A549 (cell line): Measurements from ENCODE around the gene COL28A1. TPM values are rescaled to one million over a fixed set of nuclear protein-coding genes. Genes with fewer than 3 reads are reported as not detected.

ENCODE experiments used
- ATAC-seq, 2 experiments: fragments of 200-7000 bp in 1 of 2; fragments of >200 bp in 1 of 2; cut with Nextera tagmentation in 1 of 2; cut with Tn5 transposase in 1 of 2; 3 replicates each; pipeline versions ENCODE4 v1.8.0 to v1.9.1; 2018 to 2020; ENCODE audit warnings: mild to moderate bottlenecking in 1 of 2, moderate library complexity in 1 of 2
- CTCF ChIA-PET: fragments of 300-600 bp; sonication (Branson Sonifier 250); formaldehyde crosslinking; extraction: SDS; loops from one replicate; lab custom pipeline; 2021; ENCODE audit warnings: antibody characterized with exemption, inconsistent platforms; lab: Yijun Ruan, JAX
- POLR2A ChIA-PET: fragments of 350-600 bp; formaldehyde crosslinking; extraction: SDS; loops from one replicate; lab custom pipeline; 2021; ENCODE audit warnings: antibody characterized with exemption, inconsistent platforms; lab: Yijun Ruan, JAX
- DNase-seq, 2 experiments: peaks; one replicate each; pipeline versions ENCODE4 v3.0.0 to v3.0.0-alpha.2; 2011 to 2016; ENCODE audit warnings: low read depth in 1 of 2, low spot score in 1 of 2
- FAIRE-seq: peaks from 2 replicates; lab custom pipeline; 2011; peaks lifted over from hg19 to GRCh38; lab: Jason Lieb, UNC
- H3K27ac ChIP-seq, 2 experiments: fragments of >200 bp; sonication (Bioruptor Twin); formaldehyde crosslinking; 3 replicates each; pipeline ENCODE4 v1.5.1; 2016 to 2017
- H3K4me1 ChIP-seq: fragments of >200 bp; sonication (Bioruptor Twin); formaldehyde crosslinking; 3 replicates; pipeline ENCODE4 v1.6.1; 2016
- H3K4me2 ChIP-seq: fragments of >200 bp; sonication (Bioruptor Twin); formaldehyde crosslinking; 3 replicates; pipeline ENCODE4 v1.6.1; 2016
- H3K4me3 ChIP-seq: fragments of >200 bp; sonication (Bioruptor Twin); formaldehyde crosslinking; 3 replicates; pipeline ENCODE4 v1.5.1; 2016
- H3K9me3 ChIP-seq: fragments of >200 bp; sonication (Bioruptor Twin); formaldehyde crosslinking; 3 replicates; pipeline ENCODE4 v1.6.1; 2016
- ATOH8 ChIP-seq: fragments of 250-450 bp; sonication (Bioruptor Pico); IDR thresholded peaks from 2 replicates; pipeline ENCODE4 v1.5.0; 2020; ENCODE audit warnings: low read depth, mild to moderate bottlenecking, moderate library complexity
- BCL3 ChIP-seq: fragments of >200 bp; sonication (Bioruptor Twin); formaldehyde crosslinking; IDR thresholded peaks from 3 replicates; pipeline ENCODE4 v1.6.1; 2016
- BHLHE40 ChIP-seq: IDR thresholded peaks from 2 replicates; pipeline ENCODE4 v1.6.1; 2012; ENCODE audit warnings: low read depth, low read length, inconsistent platforms
- CHD4 ChIP-seq: fragments of 200-600 bp; sonication (generic); IDR thresholded peaks from 2 replicates; pipeline ENCODE4 v1.6.1; 2016; ENCODE audit warnings: antibody characterized with exemption, mild to moderate bottlenecking, borderline replicate concordance
- CTCF ChIP-seq: fragments of >200 bp; sonication (Bioruptor Twin); formaldehyde crosslinking; IDR thresholded peaks from 3 replicates; pipeline ENCODE4 v1.5.1; 2016
- EP300 ChIP-seq, 2 experiments: fragments of >200 bp; sonication (Bioruptor Twin); formaldehyde crosslinking; IDR thresholded peaks; 2 replicates in 1 of 2; 3 replicates in 1 of 2; pipeline ENCODE4 v1.6.1; 2016 to 2017
- ESRRA ChIP-seq: fragments of 150-350 bp; IDR thresholded peaks from 2 replicates; pipeline ENCODE4 v1.6.1; 2014; ENCODE audit warnings: mild to moderate bottlenecking, low read length, borderline replicate concordance
- FOXS1 ChIP-seq: fragments of 250-450 bp; sonication (Bioruptor Pico); IDR thresholded peaks from 2 replicates; pipeline ENCODE4 v1.5.0; 2020; ENCODE audit warnings: mild to moderate bottlenecking, moderate library complexity
- GATA3 ChIP-seq: IDR thresholded peaks from 2 replicates; pipeline ENCODE4 v1.6.1; 2012; ENCODE audit warnings: borderline replicate concordance
- HES2 ChIP-seq: fragments of >200 bp; sonication (Bioruptor Twin); formaldehyde crosslinking; IDR thresholded peaks from 2 replicates; pipeline ENCODE4 v1.6.1; 2016
- HEYL ChIP-seq: fragments of 250-450 bp; sonication (Bioruptor Pico); IDR thresholded peaks from 2 replicates; pipeline ENCODE4 v1.8.0; 2021; ENCODE audit warnings: mild to moderate bottlenecking, moderate library complexity
- JUN ChIP-seq, 2 experiments: fragments of >200 bp; sonication (Bioruptor Twin); formaldehyde crosslinking; IDR thresholded peaks; 2 replicates in 1 of 2; 3 replicates in 1 of 2; pipeline ENCODE4 v1.6.1; 2016 to 2017
- JUNB ChIP-seq: fragments of >200 bp; sonication (Bioruptor Twin); formaldehyde crosslinking; IDR thresholded peaks from 2 replicates; pipeline ENCODE4 v1.6.1; 2016
- KDM1A ChIP-seq: fragments of 200-600 bp; sonication (generic); IDR thresholded peaks from 2 replicates; pipeline ENCODE4 v1.6.1; 2016; ENCODE audit warnings: low read depth, mild to moderate bottlenecking
- MYC ChIP-seq: IDR thresholded peaks from 2 replicates; pipeline ENCODE4 v1.6.1; 2012; ENCODE audit warnings: mild to moderate bottlenecking, inconsistent platforms, low read length, improper control_type of control experiment, borderline replicate concordance
- NFE2L2 ChIP-seq: fragments of 150-350 bp; conservative IDR thresholded peaks from 2 replicates; pipeline ENCODE4 v1.6.1; 2014; ENCODE audit warnings: low read length
- NPAS2 ChIP-seq: fragments of 250-450 bp; sonication (Bioruptor Pico); IDR thresholded peaks from 2 replicates; pipeline ENCODE4 v1.8.0; 2022; ENCODE audit warnings: mild to moderate bottlenecking, moderate library complexity, borderline replicate concordance
- NR3C1 ChIP-seq: fragments of >200 bp; sonication (Bioruptor Twin); formaldehyde crosslinking; IDR thresholded peaks from 3 replicates; pipeline ENCODE4 v1.6.1; 2017
- PHF8 ChIP-seq: fragments of 200-600 bp; sonication (generic); IDR thresholded peaks from 2 replicates; pipeline ENCODE4 v1.6.1; 2016; ENCODE audit warnings: low read depth, mild to moderate bottlenecking, antibody characterized with exemption, moderate library complexity, borderline replicate concordance
- POLR2A ChIP-seq: IDR thresholded peaks from 2 replicates; pipeline ENCODE4 v1.6.1; 2012; ENCODE audit warnings: mild to moderate bottlenecking, low read length
- RAD21 ChIP-seq, 2 experiments: fragments of >200 bp in 1 of 2; sonication (Bioruptor Twin) in 1 of 2; formaldehyde crosslinking in 1 of 2; IDR thresholded peaks in 1 of 2; conservative IDR thresholded peaks in 1 of 2; 2 replicates in 1 of 2; 3 replicates in 1 of 2; pipeline ENCODE4 v1.6.1; 2012 to 2018; ENCODE audit warnings: inconsistent platforms in 1 of 2
- RARB ChIP-seq: fragments of 250-450 bp; sonication (Bioruptor Pico); IDR thresholded peaks from 2 replicates; pipeline ENCODE4 v1.8.0; 2021; ENCODE audit warnings: mild to moderate bottlenecking, moderate library complexity
- RCOR1 ChIP-seq: fragments of 150-350 bp; IDR thresholded peaks from 2 replicates; pipeline ENCODE4 v1.6.1; 2014; ENCODE audit warnings: antibody characterized with exemption, low read length, low read depth
- RFX5 ChIP-seq: fragments of 450-650 bp; IDR thresholded peaks from 2 replicates; pipeline ENCODE4 v1.7.1; 2014; ENCODE audit warnings: antibody characterized with exemption, mild to moderate bottlenecking, moderate library complexity
- RNF2 ChIP-seq: fragments of 200-600 bp; sonication (generic); IDR thresholded peaks from 2 replicates; pipeline ENCODE4 v1.6.1; 2016; ENCODE audit warnings: low read depth, mild to moderate bottlenecking, antibody characterized with exemption, moderate library complexity, borderline replicate concordance
- SMC3 ChIP-seq: fragments of >200 bp; sonication (Bioruptor Twin); formaldehyde crosslinking; IDR thresholded peaks from 3 replicates; pipeline ENCODE4 v1.6.1; 2018; ENCODE audit warnings: inconsistent platforms
- TP53 ChIP-seq: fragments of 250-450 bp; sonication (Bioruptor Pico); IDR thresholded peaks from 2 replicates; pipeline ENCODE4 v1.5.0; 2021; ENCODE audit warnings: mild to moderate bottlenecking, moderate library complexity
- ZFP36 ChIP-seq: fragments of 450-650 bp; IDR thresholded peaks from 2 replicates; pipeline ENCODE4 v1.6.1; 2014; ENCODE audit warnings: borderline replicate concordance; ENCODE audit not compliant: partially characterized antibody
- WGBS: methylation state at CpG from one replicate; pipeline ENCODE4 v1.1.6; 2017; ENCODE audit errors: missing lambda C conversion rate; 5-methylcytosine and 5-hydroxymethylcytosine counted together
- polyA plus RNA-seq, 4 experiments: library from polyadenylated mRNA; depleted of rRNA in 3 of 4; stranded (reverse); fragments of >200 nt; fragmentation: RNase III in 1 of 4; extraction: RNeasy Plus Mini Kit Qiagen cat#74134 plus additional on column Dnase treatment in 1 of 4; gene quantifications; 2 replicates in 3 of 4; 3 replicates in 1 of 4; pipeline ENCODE4 v1.2.3, GENCODE V29; 2011 to 2017
- TF ChIP-seq, protein P1 (sequence below): IDR thresholded peaks from 2 replicates; pipeline ENCODE4 v1.6.1; 2012; ENCODE audit warnings: low read depth, borderline replicate concordance
- TF ChIP-seq, protein P2 (sequence below): IDR thresholded peaks from 2 replicates; pipeline ENCODE4 v1.6.1; 2012
- TF ChIP-seq, protein P3 (sequence below): IDR thresholded peaks from 2 replicates; pipeline ENCODE4 v1.6.1; 2012

COL28A1 gene
- polyA plus RNA-seq, 2 of the 4 experiments (the other 2 are of a cell fraction) = 0.08 to 0.17 TPM

DNA sequence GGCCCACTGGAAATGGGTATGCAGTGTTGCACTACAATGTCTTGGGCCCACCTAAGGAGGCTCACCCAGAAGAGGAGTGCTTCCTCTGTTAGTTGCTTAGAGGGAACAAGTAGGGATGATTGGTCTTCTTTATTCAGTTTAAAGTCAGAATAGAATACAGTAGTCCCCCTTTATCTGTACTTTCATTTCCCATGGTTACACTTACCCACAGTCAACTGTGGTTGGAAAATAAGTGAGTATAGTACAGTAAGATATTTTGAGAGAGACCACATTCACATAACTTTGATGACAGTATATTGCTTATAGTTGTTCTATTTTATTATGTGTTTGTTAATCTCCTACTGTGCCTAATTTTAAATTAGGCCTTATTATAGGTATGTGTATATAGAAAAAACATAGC is 151.4 kb downstream of the COL28A1 start:
- no peak for ATAC-seq

GRCh38 chr7:7375538-7375937 is 160.1 kb downstream of the COL28A1 start:
- POLR2A ChIA-PET = no interaction called here

More for the DNA sequence above, 151.4 kb downstream of the COL28A1 start:
- FAIRE-seq (no peak), DNase-seq (no peak)
- POLR2A ChIA-PET = no interaction called here
- Histone ChIP-seq H3K27ac (no peak overlapping the region), H3K4me2 (no peak overlapping the region), H3K9me3 (no peaks in the 10 kb centered on the region), H3K4me3 (no peak overlapping the region), H3K4me1 (no peaks in the 10 kb centered on the region)
- CTCF ChIA-PET = no interaction called here
- TF ChIP-seq MYC (no peak), NFE2L2 (no peak), HEYL (CRISPR knock-in tag) (no peak), CHD4 (no peak), EP300 (IDR thresholded peaks at IDR 0.05) (no peak), RFX5 (no peak), RARB (CRISPR knock-in tag) (no peak), HES2 (no peak), GATA3 (no peak)
- TF ChIP-seq, protein P1, sequence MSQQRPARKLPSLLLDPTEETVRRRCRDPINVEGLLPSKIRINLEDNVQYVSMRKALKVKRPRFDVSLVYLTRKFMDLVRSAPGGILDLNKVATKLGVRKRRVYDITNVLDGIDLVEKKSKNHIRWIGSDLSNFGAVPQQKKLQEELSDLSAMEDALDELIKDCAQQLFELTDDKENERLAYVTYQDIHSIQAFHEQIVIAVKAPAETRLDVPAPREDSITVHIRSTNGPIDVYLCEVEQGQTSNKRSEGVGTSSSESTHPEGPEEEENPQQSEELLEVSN = no peak
- TF ChIP-seq, protein P2, sequence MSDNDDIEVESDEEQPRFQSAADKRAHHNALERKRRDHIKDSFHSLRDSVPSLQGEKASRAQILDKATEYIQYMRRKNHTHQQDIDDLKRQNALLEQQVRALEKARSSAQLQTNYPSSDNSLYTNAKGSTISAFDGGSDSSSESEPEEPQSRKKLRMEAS = no peak

GRCh38 chr7:7370076-7370475 is 165.6 kb downstream of the COL28A1 start:
- ChIA-PET POLR2A (no interaction called here), CTCF (no interaction called here)
- no peak overlapping the region for H3K4me3 ChIP-seq
- H3K4me2 ChIP-seq = no peak overlapping the region
- DNase-seq (no peak), FAIRE-seq (no peak), ATAC-seq (no peak)
- H3K27ac ChIP-seq = no peak overlapping the region
- H3K9me3 ChIP-seq = no peaks in the 10 kb centered on the region
- WGBS = 78% methylated on average over 2 of the region's 2 CpGs
- H3K4me1 ChIP-seq = no peaks in the 10 kb centered on the region
- no peak for TF ChIP-seq TP53 (CRISPR knock-in tag)
- TF ChIP-seq RAD21 (conservative IDR thresholded peaks at IDR 0.05 in 1 of 2, IDR thresholded peaks at IDR 0.05 in 1 of 2) = no peak
- TF ChIP-seq JUNB = no peak
- no peak for TF ChIP-seq ATOH8 (CRISPR knock-in tag)
- TF ChIP-seq CTCF = no peak
- TF ChIP-seq SMC3 = no peak
- no peak for TF ChIP-seq RARB (CRISPR knock-in tag)
- no peak for TF ChIP-seq KDM1A
- no peak for TF ChIP-seq ZFP36
- no peak for TF ChIP-seq ESRRA
- TF ChIP-seq FOXS1 = no peak
- TF ChIP-seq RCOR1 = no peak
- no peak for TF ChIP-seq NPAS2 (CRISPR knock-in tag)

More at GRCh38 chr7:7375538-7375937, 160.1 kb downstream of the COL28A1 start:
- DNase-seq = no peak
- ATAC-seq = no peak
- H3K9me3 ChIP-seq = no peaks in the 10 kb centered on the region
- WGBS = 57% methylated on average over 4 of the region's 4 CpGs
- CTCF ChIA-PET = interaction anchor here (0.6 kb wide), 1 partner anchor 145 kb away, joined by 4 read pairs; no protein-coding TSS in a partner anchor
- no peak overlapping the region for H3K4me3 ChIP-seq
- H3K4me1 ChIP-seq = no peaks in the 10 kb centered on the region
- TF ChIP-seq RCOR1 (no peak), PHF8 (no peak), FOXS1 (no peak), EP300 (IDR thresholded peaks at IDR 0.05) (no peak), BCL3 (no peak), JUNB (no peak), BHLHE40 (no peak), JUN (IDR thresholded peaks at IDR 0.05) (no peak), RFX5 (no peak), NR3C1 (no peak), RNF2 (no peak), POLR2A (no peak)
- TF ChIP-seq, protein P3, sequence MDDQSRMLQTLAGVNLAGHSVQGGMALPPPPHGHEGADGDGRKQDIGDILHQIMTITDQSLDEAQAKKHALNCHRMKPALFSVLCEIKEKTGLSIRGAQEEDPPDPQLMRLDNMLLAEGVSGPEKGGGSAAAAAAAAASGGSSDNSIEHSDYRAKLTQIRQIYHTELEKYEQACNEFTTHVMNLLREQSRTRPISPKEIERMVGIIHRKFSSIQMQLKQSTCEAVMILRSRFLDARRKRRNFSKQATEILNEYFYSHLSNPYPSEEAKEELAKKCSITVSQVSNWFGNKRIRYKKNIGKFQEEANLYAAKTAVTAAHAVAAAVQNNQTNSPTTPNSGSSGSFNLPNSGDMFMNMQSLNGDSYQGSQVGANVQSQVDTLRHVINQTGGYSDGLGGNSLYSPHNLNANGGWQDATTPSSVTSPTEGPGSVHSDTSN = no peak
- TF ChIP-seq, all 56 proteins: peak for 0
- Histone ChIP-seq H3K4me2 (no peak overlapping the region), H3K27ac (no peak overlapping the region)
- no peak for FAIRE-seq
